ENCODE results near the gene NHLH1.

The NHLH1 gene

DNA sequence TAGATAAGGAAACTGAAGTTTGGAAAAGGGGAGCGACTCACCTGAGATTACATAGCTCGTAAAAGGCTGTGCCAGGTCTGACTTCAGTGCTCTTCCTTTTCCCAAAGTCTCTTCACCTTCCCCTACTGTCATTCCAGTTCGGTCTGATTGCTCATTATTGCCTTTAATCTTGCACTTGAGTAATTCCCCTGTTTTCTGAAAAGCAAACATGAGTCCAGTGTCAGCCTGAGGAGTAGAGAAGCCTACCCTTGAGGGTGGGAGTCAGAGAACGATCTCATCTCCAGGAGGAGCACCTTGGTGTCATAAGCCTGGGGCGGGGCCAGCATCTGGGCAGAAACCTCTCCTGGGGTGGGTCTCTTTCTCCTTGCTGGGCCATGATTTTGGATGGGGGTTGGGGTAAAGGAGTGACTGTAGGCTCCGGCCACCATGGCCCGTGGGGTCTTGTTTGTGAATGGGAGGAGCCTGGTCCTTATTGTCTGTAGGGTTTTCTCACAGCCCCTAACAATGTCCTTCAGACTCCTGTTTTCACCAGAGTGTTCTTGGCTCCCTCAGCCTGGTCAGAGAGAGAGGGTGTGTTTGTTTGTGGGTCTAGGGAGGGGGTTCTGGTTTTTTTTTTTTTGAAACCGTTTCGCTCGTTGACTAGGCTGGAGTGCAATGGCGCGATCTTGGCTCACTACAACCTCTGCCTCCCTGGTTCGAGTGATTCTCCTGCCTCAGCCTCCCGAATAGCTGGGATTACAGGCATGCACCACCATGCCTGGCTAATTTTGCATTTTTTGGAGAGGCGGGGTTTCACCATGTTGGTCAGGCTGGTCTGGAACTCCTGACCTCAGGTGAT, 39.5 kb downstream of the NHLH1 start:
- no peak for DNase-seq (ENCODE audit: extremely low read depth, low read depth)
- TF ChIP-seq, protein P1, sequence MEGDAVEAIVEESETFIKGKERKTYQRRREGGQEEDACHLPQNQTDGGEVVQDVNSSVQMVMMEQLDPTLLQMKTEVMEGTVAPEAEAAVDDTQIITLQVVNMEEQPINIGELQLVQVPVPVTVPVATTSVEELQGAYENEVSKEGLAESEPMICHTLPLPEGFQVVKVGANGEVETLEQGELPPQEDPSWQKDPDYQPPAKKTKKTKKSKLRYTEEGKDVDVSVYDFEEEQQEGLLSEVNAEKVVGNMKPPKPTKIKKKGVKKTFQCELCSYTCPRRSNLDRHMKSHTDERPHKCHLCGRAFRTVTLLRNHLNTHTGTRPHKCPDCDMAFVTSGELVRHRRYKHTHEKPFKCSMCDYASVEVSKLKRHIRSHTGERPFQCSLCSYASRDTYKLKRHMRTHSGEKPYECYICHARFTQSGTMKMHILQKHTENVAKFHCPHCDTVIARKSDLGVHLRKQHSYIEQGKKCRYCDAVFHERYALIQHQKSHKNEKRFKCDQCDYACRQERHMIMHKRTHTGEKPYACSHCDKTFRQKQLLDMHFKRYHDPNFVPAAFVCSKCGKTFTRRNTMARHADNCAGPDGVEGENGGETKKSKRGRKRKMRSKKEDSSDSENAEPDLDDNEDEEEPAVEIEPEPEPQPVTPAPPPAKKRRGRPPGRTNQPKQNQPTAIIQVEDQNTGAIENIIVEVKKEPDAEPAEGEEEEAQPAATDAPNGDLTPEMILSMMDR (IDR thresholded peaks at IDR 0.05; ENCODE audit: low read depth, low read length): no peak

DNA sequence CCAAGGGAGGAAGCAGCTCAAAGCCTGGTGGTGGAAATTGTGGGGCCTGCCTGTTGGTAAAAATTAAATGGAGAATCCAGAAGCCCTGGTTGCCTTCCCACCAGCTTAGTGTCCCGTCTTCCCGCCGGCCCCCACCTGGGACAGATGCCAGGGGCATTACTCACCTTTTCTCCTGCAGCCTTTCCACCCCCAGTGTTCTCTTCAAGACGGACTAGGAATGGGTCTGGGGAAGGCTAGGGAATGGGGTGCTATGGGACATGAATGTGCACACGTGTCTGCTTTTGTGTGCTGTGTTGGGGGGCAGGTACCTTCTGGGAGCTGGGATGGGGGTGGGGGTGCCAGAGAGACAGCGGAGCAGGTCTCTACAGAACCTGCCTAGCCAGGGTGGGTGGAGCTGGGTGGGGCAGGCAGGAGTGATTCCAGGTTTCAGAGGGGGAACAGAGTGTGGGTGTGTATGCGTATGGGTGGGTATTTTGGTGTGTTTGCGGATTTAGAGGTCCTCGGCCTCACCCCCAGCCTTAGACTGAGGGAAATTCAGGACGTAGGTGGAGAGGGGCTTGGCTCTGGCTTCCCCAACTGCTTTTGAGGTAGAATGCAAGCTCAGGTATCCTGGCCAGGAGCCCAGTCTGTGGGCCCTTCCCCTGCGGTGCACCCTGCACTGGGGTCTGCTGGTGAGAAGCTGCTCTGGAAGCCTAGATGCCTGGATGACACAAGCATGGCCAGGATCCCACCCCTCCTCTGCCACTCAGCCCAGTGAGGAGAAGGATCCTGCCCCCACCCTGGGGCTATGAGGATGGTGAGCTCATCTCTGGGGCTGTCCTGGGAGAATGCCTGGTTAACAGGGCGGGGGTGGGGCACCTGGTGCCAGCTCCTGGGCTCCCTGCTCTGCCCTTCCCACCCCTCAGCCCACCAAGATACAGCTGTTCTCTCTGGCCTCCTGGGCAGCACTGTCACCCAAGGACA, 41.2 kb downstream of the NHLH1 start:
- TF ChIP-seq, protein P1 (IDR thresholded peaks at IDR 0.05; ENCODE audit: low read depth, low read length): no peak
- no peak for DNase-seq (ENCODE audit: extremely low read depth, low read depth)

DNA sequence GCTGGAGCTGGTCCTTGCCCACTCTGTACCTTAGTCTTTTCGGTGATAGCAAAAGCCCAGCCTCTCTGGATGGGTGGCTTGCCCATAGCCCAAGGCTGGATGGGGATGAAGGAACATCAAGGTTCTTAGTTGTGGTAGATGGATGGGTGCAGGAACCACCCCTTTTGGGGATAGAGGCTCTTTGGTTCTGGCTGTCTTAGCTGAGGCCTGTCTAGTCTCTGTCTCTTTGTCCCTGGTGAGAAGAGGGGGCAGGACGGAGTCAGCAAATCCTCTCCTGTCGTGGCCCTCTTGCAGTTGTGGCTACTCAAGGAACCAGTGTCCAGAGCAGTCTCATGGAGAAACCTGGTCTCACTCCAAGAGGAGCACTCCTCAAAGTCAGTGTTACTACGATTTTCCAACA, 42.0 kb downstream of the NHLH1 start:
- TF ChIP-seq, protein P1 (IDR thresholded peaks at IDR 0.05; ENCODE audit: low read depth, low read length): no peak
- DNase-seq (ENCODE audit: extremely low read depth, low read depth): no peak

DNA sequence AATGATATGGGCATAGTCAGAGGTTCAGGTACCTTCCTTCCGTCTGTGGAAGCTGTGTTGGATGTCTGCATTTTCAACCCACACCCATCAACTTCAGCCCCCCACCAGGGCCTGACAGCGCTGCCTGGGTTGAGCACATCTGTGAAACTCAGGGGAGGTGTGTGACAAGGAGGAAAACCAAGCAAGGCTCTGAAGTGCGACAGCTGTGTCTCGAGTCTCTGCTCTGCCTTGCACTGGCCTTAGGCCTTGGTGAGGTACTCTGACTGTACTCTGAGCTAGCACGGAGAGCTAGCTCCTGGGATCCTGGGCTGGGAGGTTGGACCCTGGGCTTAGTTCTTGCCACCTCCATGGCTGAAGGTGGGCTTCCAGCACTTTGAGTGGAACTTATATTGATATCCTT, 42.6 kb downstream of the NHLH1 start:
- TF ChIP-seq, protein P1 (IDR thresholded peaks at IDR 0.05; ENCODE audit: low read depth, low read length): no peak
- DNase-seq (ENCODE audit: extremely low read depth, low read depth): no peak

DNA sequence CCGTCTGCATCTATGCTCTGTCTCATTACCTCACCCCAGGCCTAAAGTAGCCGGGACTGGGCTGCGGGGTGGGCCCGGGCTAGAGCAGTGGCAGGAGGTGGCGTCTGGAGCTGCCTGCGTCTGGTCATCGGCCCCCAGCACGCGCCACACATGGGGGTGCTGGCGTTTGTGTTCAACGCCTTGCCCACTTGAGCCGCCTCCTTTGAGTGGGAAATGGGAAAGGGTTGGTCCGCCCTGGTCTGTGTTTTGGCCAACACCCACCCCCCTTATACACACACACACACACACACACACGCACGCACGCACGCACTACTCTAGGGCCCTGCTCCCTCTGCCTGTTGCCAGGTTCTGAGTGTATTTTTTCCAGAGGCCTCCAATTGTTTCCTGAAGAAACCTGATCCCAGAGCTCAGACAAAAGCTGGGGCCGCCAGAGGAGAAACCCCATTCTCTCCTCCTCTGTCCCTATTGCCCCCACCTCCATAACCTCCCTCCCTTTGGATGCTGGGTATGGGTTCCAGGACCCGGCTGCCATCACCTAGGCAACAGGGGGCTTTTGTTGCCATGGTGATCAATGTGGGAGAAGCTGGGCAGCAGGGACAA, 43.6 kb downstream of the NHLH1 start:
- TF ChIP-seq, protein P1 (IDR thresholded peaks at IDR 0.05; ENCODE audit: low read depth, low read length): no peak
- DNase-seq (ENCODE audit: extremely low read depth, low read depth): no peak

DNA sequence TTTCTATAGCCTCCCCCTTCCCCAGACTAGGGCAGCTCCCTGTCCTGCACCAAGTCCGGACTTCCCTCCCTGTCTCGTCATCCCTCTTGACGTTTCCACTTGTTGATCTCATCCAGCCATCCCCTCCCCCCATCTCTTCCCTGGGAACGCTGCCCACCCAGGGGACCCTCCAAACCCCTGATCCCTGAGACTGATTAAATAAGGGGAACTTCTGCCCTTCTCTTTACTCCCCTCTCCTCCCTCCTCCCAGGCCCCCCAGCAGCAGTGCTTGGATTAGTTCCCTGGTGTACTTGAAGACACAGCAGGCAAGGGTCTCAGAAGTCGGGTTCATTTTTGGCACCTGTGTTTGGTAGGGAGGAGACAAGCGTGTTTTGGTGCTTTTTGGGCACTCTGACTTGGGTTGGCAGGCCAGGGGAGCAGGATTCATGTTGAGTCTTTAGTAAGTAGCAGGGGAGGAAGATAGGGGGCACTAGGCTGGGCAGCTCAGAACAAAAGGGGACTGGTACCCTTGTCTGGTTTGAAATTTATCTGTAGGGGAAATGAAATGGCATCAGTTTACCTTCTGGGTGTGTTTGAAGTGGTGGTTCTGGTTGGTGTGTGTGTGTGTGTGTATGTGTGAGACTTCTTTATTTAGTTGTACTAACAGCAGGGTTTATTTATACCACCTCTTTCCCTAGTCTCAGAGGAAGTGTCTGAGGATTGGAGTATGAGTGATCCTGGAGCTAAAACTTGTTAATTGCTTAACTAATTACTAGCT, 44.6 kb downstream of the NHLH1 start:
- no peak for DNase-seq (ENCODE audit: extremely low read depth, low read depth)
- TF ChIP-seq, protein P1 (IDR thresholded peaks at IDR 0.05; ENCODE audit: low read depth, low read length): no peak
